ENCODE results near the gene DDX49. TPM values are rescaled to one million over a fixed set of nuclear protein-coding genes. Genes with fewer than 3 reads are reported as not detected.

The DDX49 gene
- total and polyA plus RNA-seq, 4 donors, result 34.6 to 81.8 (median 71.3) TPM

- H3K36me3 ChIP-seq (ENCODE audit: control insufficient read depth, insufficient read depth, low read length), result peaks cover 60% of the 10 kb centered on the region
- H3K9me3 ChIP-seq (ENCODE audit: control insufficient read depth, insufficient read depth, low read length), result no peaks in the 10 kb centered on the region
- under 1% methylated on average over 72 of the region's 72 CpGs for WGBS (ENCODE audit: insufficient coverage)
- H3K4me1 ChIP-seq (ENCODE audit: control insufficient read depth, insufficient read depth, low read length), result peaks cover 50% of the 10 kb centered on the region
- no peaks in the 10 kb centered on the region for H3K27me3 ChIP-seq (ENCODE audit: control insufficient read depth, insufficient read depth, low read length)
- H3K4me3 ChIP-seq (ENCODE audit: low read depth, low read length), result peak overlapping the region; percentile 71
- peak in 3 of 6 donors; percentile 46 to 85 (median 82) for DNase-seq (ENCODE audit: low read depth in 4 of 6, low spot score in 6 of 6)
- peak overlapping the region; percentile 96 for H3K27ac ChIP-seq (ENCODE audit: low read depth, low read length)
Measured at GRCh38 chr19:18895038-18895823, 24.3 kb upstream of the DDX49 start.

GRCh38 chr19:18895824-18896341 lies 23.6 kb upstream of the DDX49 start, which contains the start of gene CERS1:
CERS1 (minus strand) TSS chr19:18896158; CDS start chr19:18896072, 86 bp downstream.
- Histone ChIP-seq H3K36me3 (ENCODE audit: control insufficient read depth, insufficient read depth, low read length) (peaks cover 62% of the 10 kb centered on the region), H3K4me1 (ENCODE audit: control insufficient read depth, insufficient read depth, low read length) (peaks cover 50% of the 10 kb centered on the region), H3K27me3 (ENCODE audit: control insufficient read depth, insufficient read depth, low read length) (no peaks in the 10 kb centered on the region), H3K27ac (ENCODE audit: low read depth, low read length) (peak within 1 kb of the TSS; percentile 96), H3K9me3 (ENCODE audit: control insufficient read depth, insufficient read depth, low read length) (no peaks in the 10 kb centered on the region), H3K4me3 (ENCODE audit: low read depth, low read length) (peak within 1 kb of the TSS; percentile 71)
- peak in 4 of 6 donors; percentile 67 to 91 (median 80) for DNase-seq (ENCODE audit: low read depth in 4 of 6, low spot score in 6 of 6)
- WGBS (ENCODE audit: insufficient coverage), result under 1% methylated on average over 89 of the region's 89 CpGs

- H3K4me1 ChIP-seq (ENCODE audit: control insufficient read depth, insufficient read depth, low read length), result peaks cover 50% of the 10 kb centered on the region
- peaks cover 62% of the 10 kb centered on the region for H3K36me3 ChIP-seq (ENCODE audit: control insufficient read depth, insufficient read depth, low read length)
- no peaks in the 10 kb centered on the region for H3K27me3 ChIP-seq (ENCODE audit: control insufficient read depth, insufficient read depth, low read length)
- H3K27ac ChIP-seq (ENCODE audit: low read depth, low read length), result peak overlapping the region; percentile 73
- 1% methylated on average over 30 of the region's 33 CpGs for WGBS (ENCODE audit: insufficient coverage)
- H3K9me3 ChIP-seq (ENCODE audit: control insufficient read depth, insufficient read depth, low read length), result no peaks in the 10 kb centered on the region
- DNase-seq (ENCODE audit: low read depth in 4 of 6, low spot score in 6 of 6), result peak in 2 of 6 donors; percentile 63 to 70
- H3K4me3 ChIP-seq (ENCODE audit: low read depth, low read length), result peak overlapping the region; percentile 46
Measured at GRCh38 chr19:18896421-18896841, 23.1 kb upstream of the DDX49 start.

- Histone ChIP-seq H3K27me3 (ENCODE audit: control insufficient read depth, insufficient read depth, low read length) (no peaks in the 10 kb centered on the region), H3K36me3 (ENCODE audit: control insufficient read depth, insufficient read depth, low read length) (peaks cover 56% of the 10 kb centered on the region), H3K4me1 (ENCODE audit: control insufficient read depth, insufficient read depth, low read length) (peaks cover 50% of the 10 kb centered on the region), H3K9me3 (ENCODE audit: control insufficient read depth, insufficient read depth, low read length) (no peaks in the 10 kb centered on the region), H3K4me3 (ENCODE audit: low read depth, low read length) (peak overlapping the region; percentile 46), H3K27ac (ENCODE audit: low read depth, low read length) (peak overlapping the region; percentile 73)
- no peak for DNase-seq (ENCODE audit: low read depth in 4 of 6, low spot score in 6 of 6)
- WGBS (ENCODE audit: insufficient coverage), result 92% methylated on average over 24 of the region's 25 CpGs
Measured at GRCh38 chr19:18897094-18898029, 22.2 kb upstream of the DDX49 start.

- 48% methylated on average over 14 of the region's 18 CpGs for WGBS (ENCODE audit: insufficient coverage)
- Histone ChIP-seq H3K9me3 (ENCODE audit: control insufficient read depth, insufficient read depth, low read length) (no peaks in the 10 kb centered on the region), H3K36me3 (ENCODE audit: control insufficient read depth, insufficient read depth, low read length) (peaks cover 54% of the 10 kb centered on the region), H3K27ac (ENCODE audit: low read depth, low read length) (peak overlapping the region; percentile 3), H3K27me3 (ENCODE audit: control insufficient read depth, insufficient read depth, low read length) (no peaks in the 10 kb centered on the region), H3K4me3 (ENCODE audit: low read depth, low read length) (no peak overlapping the region), H3K4me1 (ENCODE audit: control insufficient read depth, insufficient read depth, low read length) (peaks cover 52% of the 10 kb centered on the region)
- DNase-seq (ENCODE audit: low read depth in 4 of 6, low spot score in 6 of 6), result peak in 1 of 6 donors; percentile 43
Measured at GRCh38 chr19:18898081-18898606, 21.4 kb upstream of the DDX49 start.

- H3K9me3 ChIP-seq (ENCODE audit: control insufficient read depth, insufficient read depth, low read length), result no peaks in the 10 kb centered on the region
- 78% methylated on average over 12 of the region's 18 CpGs for WGBS (ENCODE audit: insufficient coverage)
- H3K4me3 ChIP-seq (ENCODE audit: low read depth, low read length), result no peak overlapping the region
- H3K27ac ChIP-seq (ENCODE audit: low read depth, low read length), result no peak overlapping the region
- peaks cover 52% of the 10 kb centered on the region for H3K4me1 ChIP-seq (ENCODE audit: control insufficient read depth, insufficient read depth, low read length)
- peaks cover 55% of the 10 kb centered on the region for H3K36me3 ChIP-seq (ENCODE audit: control insufficient read depth, insufficient read depth, low read length)
- no peak for DNase-seq (ENCODE audit: low read depth in 4 of 6, low spot score in 6 of 6)
- no peaks in the 10 kb centered on the region for H3K27me3 ChIP-seq (ENCODE audit: control insufficient read depth, insufficient read depth, low read length)
Measured at GRCh38 chr19:18898607-18899408, 20.7 kb upstream of the DDX49 start.

- H3K36me3 ChIP-seq (ENCODE audit: control insufficient read depth, insufficient read depth, low read length), result peaks cover 65% of the 10 kb centered on the region
- no peak overlapping the region for H3K4me3 ChIP-seq (ENCODE audit: low read depth, low read length)
- H3K27me3 ChIP-seq (ENCODE audit: control insufficient read depth, insufficient read depth, low read length), result no peaks in the 10 kb centered on the region
- H3K4me1 ChIP-seq (ENCODE audit: control insufficient read depth, insufficient read depth, low read length), result peaks cover 52% of the 10 kb centered on the region
- DNase-seq (ENCODE audit: low read depth in 4 of 6, low spot score in 6 of 6), result no peak
- no peak overlapping the region for H3K27ac ChIP-seq (ENCODE audit: low read depth, low read length)
- 93% methylated on average over 15 of the region's 20 CpGs for WGBS (ENCODE audit: insufficient coverage)
- no peaks in the 10 kb centered on the region for H3K9me3 ChIP-seq (ENCODE audit: control insufficient read depth, insufficient read depth, low read length)
Measured at GRCh38 chr19:18899624-18900560, 19.6 kb upstream of the DDX49 start.

Data from spinal cord (tissue), 10 donors.